Neural cell (in vitro differentiated cells): ENCODE data around the gene RRBP1. TPM values are rescaled to one million over a fixed set of nuclear protein-coding genes. Genes with fewer than 3 reads are reported as not detected.

ENCODE experiments used
- H2AFZ ChIP-seq: fragments of 200-600, 300-800 bp; sonication (generic), shearing (Covaris generic); 2 replicates; pipeline ENCODE4 v1.6.0; 2014; ENCODE audit warnings: low read depth, mild to moderate bottlenecking, antibody characterized with exemption, low read length, moderate library complexity
- H3F3A ChIP-seq: fragments of 200-600 bp; shearing (Covaris generic); 2 replicates; pipeline ENCODE4 v1.6.1; 2016; ENCODE audit warnings: mild to moderate bottlenecking, moderate library complexity, mixed read lengths, antibody characterized with exemption, low read length; ENCODE audit not compliant: insufficient read depth, poor library complexity, severe bottlenecking
- H3K27ac ChIP-seq: fragments of 200-600, 300-800 bp; sonication (generic), shearing (Covaris generic); 2 replicates; pipeline ENCODE4 v1.5.1; 2014; ENCODE audit warnings: mild to moderate bottlenecking, low read length, moderate library complexity
- H3K27me3 ChIP-seq: fragments of 300-800, 200-600 bp; sonication (generic), shearing (Covaris generic); 2 replicates; pipeline ENCODE4 v1.6.0; 2014; ENCODE audit warnings: mild to moderate bottlenecking, low read depth, low read length, moderate library complexity; ENCODE audit not compliant: insufficient read depth
- H3K36me3 ChIP-seq: fragments of 300-800, 200-600 bp; sonication (generic), shearing (Covaris generic); 2 replicates; pipeline ENCODE4 v1.5.1; 2014; ENCODE audit warnings: mild to moderate bottlenecking, antibody characterized with exemption, low read length, moderate library complexity; ENCODE audit not compliant: insufficient read depth
- H3K4me2 ChIP-seq: fragments of 300-800, 200-600 bp; sonication (generic), shearing (Covaris generic); 2 replicates; pipeline ENCODE4 v1.6.0; 2014; ENCODE audit warnings: mild to moderate bottlenecking, low read length
- H3K4me3 ChIP-seq: fragments of 300-800, 200-600 bp; sonication (generic), shearing (Covaris generic); 2 replicates; pipeline ENCODE4 v1.5.1; 2014; ENCODE audit warnings: mild to moderate bottlenecking, low read length, moderate library complexity
- H3K79me2 ChIP-seq: fragments of 200-600 bp; shearing (Covaris generic); replicated peaks from 2 replicates; pipeline ENCODE4 v1.6.0; 2014; ENCODE audit warnings: mild to moderate bottlenecking, low read length, moderate library complexity; ENCODE audit not compliant: insufficient read depth
- H3K9ac ChIP-seq: fragments of 300-800, 200-600 bp; sonication (generic), shearing (Covaris generic); 2 replicates; pipeline ENCODE4 v1.6.1; 2016; ENCODE audit warnings: mild to moderate bottlenecking, low read length, mixed read lengths
- H3K9me2 ChIP-seq: fragments of 200-600 bp; shearing (Covaris generic); 2 replicates; pipeline ENCODE4 v1.6.1; 2016; ENCODE audit warnings: mild to moderate bottlenecking, low read length, mixed read lengths; ENCODE audit not compliant: insufficient read depth
- H3K9me3 ChIP-seq: fragments of 200-600, 300-800 bp; sonication (generic), shearing (Covaris generic); 2 replicates; pipeline ENCODE4 v1.6.1; 2016; ENCODE audit warnings: mild to moderate bottlenecking, mixed run types, low read length, moderate library complexity, mixed read lengths
- H4K20me1 ChIP-seq: fragments of 200-600 bp; shearing (Covaris generic); 2 replicates; pipeline ENCODE4 v1.6.1; 2016; ENCODE audit warnings: mild to moderate bottlenecking, mixed run types; ENCODE audit not compliant: insufficient read depth
- EP300 ChIP-seq: fragments of 450-650 bp; conservative IDR thresholded peaks from 2 replicates; pipeline ENCODE4 v1.6.1; 2014; ENCODE audit warnings: antibody characterized with exemption, mild to moderate bottlenecking, moderate library complexity; ENCODE audit not compliant: poor library complexity, severe bottlenecking
- EZH2 ChIP-seq: fragments of 200-600, 300-800 bp; shearing (Covaris generic), sonication (generic); IDR thresholded peaks from 2 replicates; pipeline ENCODE4 v1.6.1; 2014; ENCODE audit warnings: antibody characterized with exemption, low read length, borderline replicate concordance, mild to moderate bottlenecking; ENCODE audit not compliant: insufficient read depth, poor library complexity, severe bottlenecking
- MXI1 ChIP-seq: fragments of 450-650 bp; conservative IDR thresholded peaks from 2 replicates; pipeline ENCODE4 v1.6.1; 2014; ENCODE audit warnings: antibody characterized with exemption, mild to moderate bottlenecking; ENCODE audit not compliant: poor library complexity, severe bottlenecking
- POLR2AphosphoS5 ChIP-seq: IDR thresholded peaks from 2 replicates; pipeline ENCODE4 v1.6.1; 2012
- RAD21 ChIP-seq: fragments of 450-650 bp; conservative IDR thresholded peaks from 2 replicates; pipeline ENCODE4 v1.6.1; 2014; ENCODE audit warnings: antibody characterized with exemption, mild to moderate bottlenecking, moderate library complexity
- SMC3 ChIP-seq: fragments of 450-650 bp; conservative IDR thresholded peaks from 2 replicates; pipeline ENCODE4 v1.6.1; 2014; ENCODE audit warnings: antibody characterized with exemption, mild to moderate bottlenecking, moderate library complexity; ENCODE audit not compliant: poor library complexity
- TAF1 ChIP-seq: IDR thresholded peaks from 2 replicates; pipeline ENCODE4 v1.6.1; 2012; ENCODE audit warnings: low read depth
- polyA plus RNA-seq: library from polyadenylated mRNA; depleted of rRNA; stranded (reverse); fragments of >200 nt; gene quantifications from 2 replicates; pipeline ENCODE4 v1.2.3, GENCODE V29; 2014
- TF ChIP-seq, protein P1 (sequence below): fragments of 450-650 bp; IDR thresholded peaks from 2 replicates; pipeline ENCODE4 v1.5.1; 2014; ENCODE audit warnings: antibody characterized with exemption, mild to moderate bottlenecking, moderate library complexity; ENCODE audit not compliant: poor library complexity, severe bottlenecking
- TF ChIP-seq, protein P2 (sequence below): IDR thresholded peaks from 2 replicates; pipeline ENCODE4 v1.6.1; 2012; ENCODE audit warnings: borderline replicate concordance

RRBP1 gene
- polyA plus RNA-seq, 1 donor from 2014 or later = 2.2 TPM

DNA sequence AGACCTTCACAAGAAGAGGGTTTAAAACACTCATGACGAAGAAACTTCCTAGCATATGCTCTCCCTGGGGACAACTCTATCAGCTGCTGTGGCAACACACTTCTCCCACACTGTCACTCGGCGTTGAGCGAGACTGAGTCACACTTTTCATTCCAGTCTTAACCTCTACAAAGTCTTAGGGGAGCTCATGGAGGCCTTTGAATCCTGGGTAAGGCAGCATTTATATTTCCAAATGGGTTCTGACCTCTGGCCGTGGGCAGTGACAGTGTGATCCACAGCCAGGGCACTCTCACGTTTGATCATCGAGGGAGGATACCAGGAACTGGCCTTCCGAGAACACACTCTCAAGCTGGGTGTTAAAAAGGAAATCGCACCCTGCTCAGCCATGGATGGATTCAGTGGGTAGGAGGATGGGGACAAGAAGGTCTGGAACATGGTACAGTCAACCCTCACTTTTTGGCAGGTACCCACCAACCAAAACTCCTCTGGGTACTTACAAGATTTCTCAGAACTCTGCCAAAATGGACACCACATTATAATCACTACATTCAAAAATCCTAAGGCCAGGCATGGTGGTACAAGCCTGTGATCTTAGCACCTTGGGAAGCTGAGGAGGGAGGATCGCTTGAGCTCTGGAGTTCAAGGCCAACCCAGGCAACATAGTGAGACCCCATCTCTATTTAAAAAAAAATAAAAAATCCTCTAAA, 19.6 kb downstream of the RRBP1 start:
- Histone ChIP-seq H3K27me3 (no peaks in the 10 kb centered on the region), H3K4me3 (no peak overlapping the region), H3K79me2 (no peaks in the 10 kb centered on the region), H3K9me2 (no peaks in the 10 kb centered on the region), H3K9me3 (no peaks in the 10 kb centered on the region), H2AFZ (no peak overlapping the region), H3K27ac (no peak overlapping the region), H3K4me2 (no peak overlapping the region), H3F3A (no peaks in the 10 kb centered on the region), H4K20me1 (no peaks in the 10 kb centered on the region), H3K9ac (no peak overlapping the region), H3K36me3 (no peaks in the 10 kb centered on the region)
- no peak for TF ChIP-seq EZH2
- no peak for TF ChIP-seq TAF1
- TF ChIP-seq EP300 = no peak
- TF ChIP-seq, protein P1, sequence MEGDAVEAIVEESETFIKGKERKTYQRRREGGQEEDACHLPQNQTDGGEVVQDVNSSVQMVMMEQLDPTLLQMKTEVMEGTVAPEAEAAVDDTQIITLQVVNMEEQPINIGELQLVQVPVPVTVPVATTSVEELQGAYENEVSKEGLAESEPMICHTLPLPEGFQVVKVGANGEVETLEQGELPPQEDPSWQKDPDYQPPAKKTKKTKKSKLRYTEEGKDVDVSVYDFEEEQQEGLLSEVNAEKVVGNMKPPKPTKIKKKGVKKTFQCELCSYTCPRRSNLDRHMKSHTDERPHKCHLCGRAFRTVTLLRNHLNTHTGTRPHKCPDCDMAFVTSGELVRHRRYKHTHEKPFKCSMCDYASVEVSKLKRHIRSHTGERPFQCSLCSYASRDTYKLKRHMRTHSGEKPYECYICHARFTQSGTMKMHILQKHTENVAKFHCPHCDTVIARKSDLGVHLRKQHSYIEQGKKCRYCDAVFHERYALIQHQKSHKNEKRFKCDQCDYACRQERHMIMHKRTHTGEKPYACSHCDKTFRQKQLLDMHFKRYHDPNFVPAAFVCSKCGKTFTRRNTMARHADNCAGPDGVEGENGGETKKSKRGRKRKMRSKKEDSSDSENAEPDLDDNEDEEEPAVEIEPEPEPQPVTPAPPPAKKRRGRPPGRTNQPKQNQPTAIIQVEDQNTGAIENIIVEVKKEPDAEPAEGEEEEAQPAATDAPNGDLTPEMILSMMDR = no peak
- no peak for TF ChIP-seq RAD21
- TF ChIP-seq MXI1 = no peak
- TF ChIP-seq SMC3 = no peak
- TF ChIP-seq POLR2AphosphoS5 = no peak
- TF ChIP-seq, protein P2, sequence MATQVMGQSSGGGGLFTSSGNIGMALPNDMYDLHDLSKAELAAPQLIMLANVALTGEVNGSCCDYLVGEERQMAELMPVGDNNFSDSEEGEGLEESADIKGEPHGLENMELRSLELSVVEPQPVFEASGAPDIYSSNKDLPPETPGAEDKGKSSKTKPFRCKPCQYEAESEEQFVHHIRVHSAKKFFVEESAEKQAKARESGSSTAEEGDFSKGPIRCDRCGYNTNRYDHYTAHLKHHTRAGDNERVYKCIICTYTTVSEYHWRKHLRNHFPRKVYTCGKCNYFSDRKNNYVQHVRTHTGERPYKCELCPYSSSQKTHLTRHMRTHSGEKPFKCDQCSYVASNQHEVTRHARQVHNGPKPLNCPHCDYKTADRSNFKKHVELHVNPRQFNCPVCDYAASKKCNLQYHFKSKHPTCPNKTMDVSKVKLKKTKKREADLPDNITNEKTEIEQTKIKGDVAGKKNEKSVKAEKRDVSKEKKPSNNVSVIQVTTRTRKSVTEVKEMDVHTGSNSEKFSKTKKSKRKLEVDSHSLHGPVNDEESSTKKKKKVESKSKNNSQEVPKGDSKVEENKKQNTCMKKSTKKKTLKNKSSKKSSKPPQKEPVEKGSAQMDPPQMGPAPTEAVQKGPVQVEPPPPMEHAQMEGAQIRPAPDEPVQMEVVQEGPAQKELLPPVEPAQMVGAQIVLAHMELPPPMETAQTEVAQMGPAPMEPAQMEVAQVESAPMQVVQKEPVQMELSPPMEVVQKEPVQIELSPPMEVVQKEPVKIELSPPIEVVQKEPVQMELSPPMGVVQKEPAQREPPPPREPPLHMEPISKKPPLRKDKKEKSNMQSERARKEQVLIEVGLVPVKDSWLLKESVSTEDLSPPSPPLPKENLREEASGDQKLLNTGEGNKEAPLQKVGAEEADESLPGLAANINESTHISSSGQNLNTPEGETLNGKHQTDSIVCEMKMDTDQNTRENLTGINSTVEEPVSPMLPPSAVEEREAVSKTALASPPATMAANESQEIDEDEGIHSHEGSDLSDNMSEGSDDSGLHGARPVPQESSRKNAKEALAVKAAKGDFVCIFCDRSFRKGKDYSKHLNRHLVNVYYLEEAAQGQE = no peak

DNA sequence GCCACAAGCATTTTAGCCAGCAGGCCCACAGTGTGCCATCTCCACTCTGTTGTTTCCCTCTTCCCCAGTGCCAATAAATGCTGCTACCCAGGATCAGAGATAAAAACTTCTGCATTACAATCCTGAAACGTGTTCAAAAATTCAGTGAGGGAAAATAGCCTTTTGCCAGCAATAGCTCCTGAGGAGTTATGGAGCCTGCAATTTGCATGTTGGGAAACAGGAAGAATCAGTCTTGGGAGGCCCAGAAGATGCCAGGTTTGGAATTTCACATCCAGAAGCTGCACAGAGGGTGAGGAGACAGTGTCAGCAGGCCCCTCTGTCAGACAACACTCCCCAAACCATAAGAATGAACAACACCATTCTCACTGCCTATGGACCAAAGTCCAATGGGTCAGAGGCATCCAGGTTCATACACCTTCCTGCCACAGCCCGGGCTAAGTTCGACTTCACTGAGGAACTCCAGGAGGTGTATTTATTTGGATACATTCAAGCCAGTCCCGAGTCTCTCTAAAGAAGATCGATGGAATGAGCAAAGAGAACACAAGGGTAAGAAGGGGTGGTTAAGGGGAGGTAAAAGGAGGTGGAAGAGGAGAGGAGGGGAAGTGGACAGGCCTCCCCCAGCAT, 20.8 kb downstream of the RRBP1 start:
- Histone ChIP-seq H2AFZ (no peak overlapping the region), H3K79me2 (no peaks in the 10 kb centered on the region), H3K9ac (no peak overlapping the region), H3K27me3 (no peaks in the 10 kb centered on the region), H3K9me2 (no peaks in the 10 kb centered on the region), H3F3A (no peaks in the 10 kb centered on the region), H3K36me3 (no peaks in the 10 kb centered on the region), H3K4me2 (no peak overlapping the region), H3K4me3 (no peak overlapping the region), H3K27ac (no peak overlapping the region), H4K20me1 (no peaks in the 10 kb centered on the region), H3K9me3 (no peaks in the 10 kb centered on the region)
- TF ChIP-seq RAD21 = no peak
- no peak for TF ChIP-seq POLR2AphosphoS5
- TF ChIP-seq, protein P2 = no peak
- TF ChIP-seq EP300 = no peak
- TF ChIP-seq EZH2 = no peak
- no peak for TF ChIP-seq SMC3
